ENCODE results near the gene GLIS2. TPM values are rescaled to one million over a fixed set of nuclear protein-coding genes. Genes with fewer than 3 reads are reported as not detected.

Gene GLIS2
- total and polyA plus RNA-seq, 10 of the 15 experiments (the other 5 are each of a cell fraction or from before 2014, with no cell fraction given), result 0.03 to 0.64 (median 0.18) TPM; not detected in 4

GRCh38 chr16:4371357-4372000 is 55.6 kb downstream of the GLIS2 start, which contains the start of gene VASN:
TSS of gene VASN (plus strand) at chr16:4371848. CDS start at chr16:4380878, 9,030 bp downstream.
- ChIA-PET SMC1A (ENCODE audit: uncharacterized antibody, unreplicated experiment) (no interaction called here), POLR2A (no interaction called here), CTCF (interaction anchor here (0.9 to 1.9 kb wide), 3 partner anchors 19 to 185 kb away, joined by 3 to 11 read pairs (median 3); no protein-coding TSS in a partner anchor), RAD21 (ENCODE audit: unreplicated experiment) (interaction anchor here (1.0 kb wide), 1 partner anchor 31 kb away, joined by 3 read pairs; no protein-coding TSS in a partner anchor)
- Histone ChIP-seq H4K20me1 (ENCODE audit: control insufficient read depth, insufficient read depth) (peaks cover 5% of the 10 kb centered on the region), H2AFZ (ENCODE audit: control insufficient read depth, low read depth, low read length) (no peak within 1 kb of the TSS; the same call in 1 of the 2 replicates), H3K27me3 (replicated peaks in 1 of 2; ENCODE audit: control insufficient read depth in 2 of 2, insufficient read depth in 2 of 2, low read length in 1 of 2) (no peaks in the 10 kb centered on the region), H3K36me3 (ENCODE audit: control insufficient read depth in 2 of 2, insufficient read depth in 2 of 2, low read length in 1 of 2) (peaks cover 0 to 5% of the 10 kb centered on the region in 2 experiments; a peak in 2 of 4 replicates), H3K4me2 (ENCODE audit: control insufficient read depth, insufficient read depth) (peak within 1 kb of the TSS; percentile 82), H3K4me1 (ENCODE audit: control insufficient read depth, insufficient read depth, low read length) (no peaks in the 10 kb centered on the region), H3K79me2 (ENCODE audit: control insufficient read depth, insufficient read depth, low read length) (no peaks in the 10 kb centered on the region), H3K27ac (ENCODE audit: control insufficient read depth, insufficient read depth) (no peak within 1 kb of the TSS), H3K4me3 (peak within 1 kb of the TSS; percentile 22; the same call in 1 of the 2 replicates), H3K9ac (ENCODE audit: control insufficient read depth, insufficient read depth, low read length) (0 out of 2 replicates have a peak within 1 kb of the TSS, but pooled peaks have one; percentile 12), H3K9me3 (replicated peaks; ENCODE audit: control insufficient read depth, insufficient read depth, low read length) (no peaks in the 10 kb centered on the region)
- TF ChIP-seq, protein P1, sequence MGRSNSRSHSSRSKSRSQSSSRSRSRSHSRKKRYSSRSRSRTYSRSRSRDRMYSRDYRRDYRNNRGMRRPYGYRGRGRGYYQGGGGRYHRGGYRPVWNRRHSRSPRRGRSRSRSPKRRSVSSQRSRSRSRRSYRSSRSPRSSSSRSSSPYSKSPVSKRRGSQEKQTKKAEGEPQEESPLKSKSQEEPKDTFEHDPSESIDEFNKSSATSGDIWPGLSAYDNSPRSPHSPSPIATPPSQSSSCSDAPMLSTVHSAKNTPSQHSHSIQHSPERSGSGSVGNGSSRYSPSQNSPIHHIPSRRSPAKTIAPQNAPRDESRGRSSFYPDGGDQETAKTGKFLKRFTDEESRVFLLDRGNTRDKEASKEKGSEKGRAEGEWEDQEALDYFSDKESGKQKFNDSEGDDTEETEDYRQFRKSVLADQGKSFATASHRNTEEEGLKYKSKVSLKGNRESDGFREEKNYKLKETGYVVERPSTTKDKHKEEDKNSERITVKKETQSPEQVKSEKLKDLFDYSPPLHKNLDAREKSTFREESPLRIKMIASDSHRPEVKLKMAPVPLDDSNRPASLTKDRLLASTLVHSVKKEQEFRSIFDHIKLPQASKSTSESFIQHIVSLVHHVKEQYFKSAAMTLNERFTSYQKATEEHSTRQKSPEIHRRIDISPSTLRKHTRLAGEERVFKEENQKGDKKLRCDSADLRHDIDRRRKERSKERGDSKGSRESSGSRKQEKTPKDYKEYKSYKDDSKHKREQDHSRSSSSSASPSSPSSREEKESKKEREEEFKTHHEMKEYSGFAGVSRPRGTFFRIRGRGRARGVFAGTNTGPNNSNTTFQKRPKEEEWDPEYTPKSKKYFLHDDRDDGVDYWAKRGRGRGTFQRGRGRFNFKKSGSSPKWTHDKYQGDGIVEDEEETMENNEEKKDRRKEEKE (IDR thresholded peaks at IDR 0.05), result no peak
- TF ChIP-seq TCF12 (IDR thresholded peaks at IDR 0.05; ENCODE audit: low read depth, low read length) (peak; percentile 57; the same call in 1 of the 2 replicates), POLR2A (IDR thresholded peaks at IDR 0.05; ENCODE audit: low read depth, low read length) (peak; percentile 78), POLR2AphosphoS5 (IDR thresholded peaks at IDR 0.05; ENCODE audit: low read length) (no peak), STAT3 (IDR thresholded peaks at IDR 0.05; ENCODE audit: low read depth, low read length) (no peak), SP1 (IDR thresholded peaks at IDR 0.05; ENCODE audit: low read depth, low read length) (peak; percentile 40), KLF5 (IDR thresholded peaks at IDR 0.05; ENCODE audit: partially characterized antibody) (no peak)
- ATAC-seq, result peak; percentile 85
- intact Hi-C loops (cut with micrococcal nuclease; ENCODE audit: unreplicated experiment), result no loop called here
- 9% methylated on average over 37 of the region's 50 CpGs for WGBS (ENCODE audit: insufficient coverage, insufficient replicate concordance, low lambda C conversion rate, missing lambda C conversion rate)
- no TSS peak for BruUV-seq (replicated peaks)
- in situ Hi-C loops (cut with MboI), result no loop called here
- no peak for FAIRE-seq
- DNase-seq (ENCODE audit: low read depth, low spot score), result no peak
